Muscle of leg (tissue), 11 donors: ENCODE measurements around the gene KRT4. TPM values are rescaled to one million over a fixed set of nuclear protein-coding genes. Genes with fewer than 3 reads are reported as not detected.

ENCODE experiments used
- DNase-seq: peaks from one replicate; pipeline ENCODE4 v3.0.0; 2013
- H3K27ac ChIP-seq: one replicate; pipeline ENCODE4 v1.5.1; 2013; ENCODE audit warnings: mild to moderate bottlenecking, low read length, control low read depth
- H3K27me3 ChIP-seq: one replicate; pipeline ENCODE4 v1.6.1; 2013; ENCODE audit warnings: low read length; ENCODE audit not compliant: control insufficient read depth, insufficient read depth
- H3K36me3 ChIP-seq: one replicate; pipeline ENCODE4 v1.6.1; 2013; ENCODE audit warnings: low read length; ENCODE audit not compliant: control insufficient read depth, insufficient read depth
- H3K4me1 ChIP-seq: one replicate; pipeline ENCODE4 v1.6.1; 2013; ENCODE audit warnings: low read length; ENCODE audit not compliant: control insufficient read depth, insufficient read depth
- H3K4me3 ChIP-seq: one replicate; pipeline ENCODE4 v1.5.1; 2013; ENCODE audit warnings: low read length, control low read depth
- H3K9me3 ChIP-seq: replicated peaks from 2 replicates; pipeline ENCODE4 v1.6.1; 2013; ENCODE audit warnings: low read depth, low read length; ENCODE audit not compliant: control insufficient read depth
- WGBS: methylation state at CpG from one replicate; pipeline ENCODE4 v1.1.5; 2013; ENCODE audit warnings: missing lambda C conversion rate; ENCODE audit not compliant: insufficient coverage; 5-methylcytosine and 5-hydroxymethylcytosine counted together
- polyA plus RNA-seq, 8 donors: library from polyadenylated mRNA; unstranded; fragments of 120-200 nt; gene quantifications; one replicate each; pipeline versions ENCODE4 v1.2.1 to v1.2.3, GENCODE V29; 2013; ENCODE audit warnings: inconsistent platforms in 1 of 8, low replicate concordance in 1 of 8; ENCODE audit not compliant: insufficient read length in 8 of 8, insufficient read depth in 1 of 8
- total RNA-seq: library from RNA; stranded (reverse); fragments of 120-200 nt; gene quantifications from one replicate; pipeline ENCODE4 v1.2.4, GENCODE V29; 2013

KRT4 gene
- total and polyA plus RNA-seq, 9 donors: 0.04 to 178 (median 0.44) TPM; not detected in 1

DNA sequence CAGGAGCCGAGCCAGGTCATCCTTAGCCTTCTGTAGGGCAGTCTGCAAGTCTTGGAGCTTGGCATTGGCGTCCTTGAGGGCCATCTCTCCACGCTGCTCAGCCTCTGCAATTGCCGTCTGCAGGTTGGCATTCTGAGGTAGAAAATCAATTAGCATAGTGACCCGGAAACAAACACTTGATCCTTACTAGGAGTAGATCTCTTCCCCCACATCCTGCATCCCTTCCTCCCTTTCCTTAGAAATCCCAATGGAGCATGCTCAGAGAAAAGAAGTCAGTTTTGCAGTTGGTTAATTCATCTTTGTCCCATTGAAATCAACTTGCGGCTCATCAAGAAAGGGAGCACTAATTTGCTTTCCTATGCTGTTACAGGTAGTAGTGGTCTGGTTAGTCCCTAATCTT lies 42.8 kb downstream of the KRT4 start:
- Histone ChIP-seq H3K4me1 (no peaks in the 10 kb centered on the region), H3K27me3 (peaks cover 9% of the 10 kb centered on the region), H3K4me3 (no peak overlapping the region), H3K36me3 (no peaks in the 10 kb centered on the region), H3K9me3 (no peaks in the 10 kb centered on the region), H3K27ac (no peak overlapping the region)
- 56% methylated on average over 1 of the region's 6 CpGs for WGBS
- DNase-seq: no peak

DNA sequence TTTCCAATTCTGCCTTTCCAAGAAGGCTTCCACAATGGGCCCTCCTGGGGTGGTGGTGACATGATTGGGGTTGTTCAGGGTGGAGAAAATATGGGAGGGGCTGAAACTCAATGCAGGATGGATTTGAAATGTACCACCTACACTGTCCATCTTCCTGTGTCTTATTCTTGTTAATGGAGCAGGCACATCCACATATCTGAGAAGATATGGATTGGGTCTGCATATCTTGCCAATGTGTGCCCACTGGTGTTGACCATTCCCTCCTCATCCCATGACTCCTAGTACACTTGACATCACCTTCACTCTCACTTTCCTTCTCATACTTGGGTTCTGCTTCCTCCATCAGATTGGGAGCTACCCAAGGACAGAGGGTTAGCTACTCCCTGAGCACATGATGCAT lies 44.0 kb downstream of the KRT4 start:
- DNase-seq: no peak
- Histone ChIP-seq H3K36me3 (no peaks in the 10 kb centered on the region), H3K27ac (no peak overlapping the region), H3K4me1 (no peaks in the 10 kb centered on the region), H3K4me3 (no peak overlapping the region), H3K27me3 (peaks cover 8% of the 10 kb centered on the region), H3K9me3 (no peaks in the 10 kb centered on the region)

DNA sequence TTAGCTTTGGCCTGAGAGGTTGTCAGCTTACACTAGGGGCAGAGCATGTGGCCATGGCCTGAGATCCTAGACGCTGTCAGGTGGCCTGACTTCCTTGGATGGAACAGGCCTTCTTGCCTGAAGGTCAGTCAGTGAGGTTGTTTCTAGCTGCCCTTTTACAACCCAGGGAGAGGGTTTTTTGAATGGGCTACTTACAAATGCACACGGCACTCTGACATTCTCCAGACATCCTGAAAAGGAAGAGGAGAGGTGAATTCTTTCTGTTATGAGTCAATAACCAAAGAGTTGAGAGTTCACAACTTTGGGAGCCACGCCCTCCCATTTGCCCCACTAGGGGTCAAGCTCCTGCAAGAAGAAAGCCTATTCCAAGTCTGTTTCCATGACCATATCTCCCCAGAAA lies 44.6 kb downstream of the KRT4 start:
- WGBS: 40% methylated on average over 2 of the region's 3 CpGs
- Histone ChIP-seq H3K27me3 (peaks cover 8% of the 10 kb centered on the region), H3K4me3 (no peak overlapping the region)

GRCh38 chr12:52768479-52769200 lies 45.3 kb downstream of the KRT4 start:
- H3K4me1 ChIP-seq: no peaks in the 10 kb centered on the region
- no peak for DNase-seq
- no peaks in the 10 kb centered on the region for H3K36me3 ChIP-seq
- 82% methylated on average over 10 of the region's 10 CpGs for WGBS
- peaks cover 8% of the 10 kb centered on the region for H3K27me3 ChIP-seq
- H3K4me3 ChIP-seq: no peak overlapping the region
- no peak overlapping the region for H3K27ac ChIP-seq
- H3K9me3 ChIP-seq: no peaks in the 10 kb centered on the region

More for the DNA sequence above, 44.6 kb downstream of the KRT4 start:
- H3K9me3 ChIP-seq: no peaks in the 10 kb centered on the region
- no peak for DNase-seq
- no peaks in the 10 kb centered on the region for H3K4me1 ChIP-seq
- H3K36me3 ChIP-seq: no peaks in the 10 kb centered on the region
- H3K27ac ChIP-seq: no peak overlapping the region

DNA sequence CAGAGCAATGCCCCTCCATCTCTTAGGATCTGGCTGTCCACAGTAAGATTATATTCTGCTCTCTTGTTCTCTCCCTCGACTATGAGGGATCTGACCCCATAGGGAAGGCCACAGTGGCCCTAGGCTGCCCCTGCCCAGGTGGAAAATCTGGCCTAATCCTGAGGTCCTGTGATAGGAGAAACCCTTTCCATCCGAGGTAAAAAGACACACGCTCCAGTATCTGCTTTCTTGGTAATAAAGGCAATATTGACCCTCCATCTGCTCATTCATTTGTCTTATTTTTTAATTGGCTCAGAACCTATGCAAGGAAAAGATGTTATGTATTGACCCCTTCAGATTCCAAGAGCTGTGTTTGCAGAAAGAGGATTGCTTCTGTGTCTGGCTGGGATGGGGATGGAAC lies 46.5 kb downstream of the KRT4 start:
- no CpG with 5 or more reads among the region's 3 CpGs for WGBS
- peaks cover 5% of the 10 kb centered on the region for H3K27me3 ChIP-seq
- H3K4me3 ChIP-seq: no peak overlapping the region
- no peaks in the 10 kb centered on the region for H3K36me3 ChIP-seq
- no peaks in the 10 kb centered on the region for H3K9me3 ChIP-seq
- DNase-seq: no peak
- H3K27ac ChIP-seq: no peak overlapping the region
- H3K4me1 ChIP-seq: no peaks in the 10 kb centered on the region

GRCh38 chr12:52767020-52767379 lies 46.9 kb downstream of the KRT4 start:
- H3K36me3 ChIP-seq: no peaks in the 10 kb centered on the region

DNA sequence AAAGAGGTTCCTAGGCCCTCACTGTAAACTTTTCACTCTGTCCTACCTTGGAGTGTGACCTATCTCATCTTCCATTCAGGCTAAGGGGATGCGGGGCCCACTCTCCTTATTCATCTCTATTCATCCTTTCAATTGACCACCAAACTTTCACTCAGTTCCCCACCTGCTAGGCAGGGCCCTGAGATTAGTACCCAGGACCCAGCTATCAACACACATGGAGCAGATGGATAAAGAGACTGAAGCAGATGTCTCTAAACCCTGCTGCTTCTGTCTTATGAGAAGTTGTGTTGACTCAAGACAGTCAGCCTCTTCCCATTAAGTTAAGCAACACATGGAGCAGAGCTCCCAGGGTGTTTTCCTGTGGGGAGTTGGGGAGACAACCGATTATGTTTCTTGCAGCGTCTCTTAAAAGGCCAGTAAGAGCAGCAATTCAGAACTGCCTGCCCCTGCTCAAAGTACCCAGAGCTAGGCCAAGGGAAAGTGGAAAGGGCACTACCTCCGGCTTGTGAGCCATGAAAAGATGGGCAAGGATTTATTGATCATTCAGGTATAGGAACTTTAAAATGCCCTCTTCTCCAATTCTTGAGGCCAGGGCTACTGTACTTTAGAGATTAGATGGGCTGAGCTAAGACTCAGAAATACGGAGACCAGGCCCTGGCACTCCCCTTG lies 47.4 kb downstream of the KRT4 start:
- DNase-seq: no peak
- Histone ChIP-seq H3K4me1 (no peaks in the 10 kb centered on the region), H3K4me3 (no peak overlapping the region), H3K27me3 (peaks cover 5% of the 10 kb centered on the region), H3K9me3 (peaks cover 2% of the 10 kb centered on the region), H3K27ac (no peak overlapping the region), H3K36me3 (no peaks in the 10 kb centered on the region)
- 74% methylated on average over 3 of the region's 5 CpGs for WGBS

More at GRCh38 chr12:52767020-52767379, 46.9 kb downstream of the KRT4 start:
- DNase-seq: no peak
- Histone ChIP-seq H3K4me3 (no peak overlapping the region), H3K27me3 (peaks cover 5% of the 10 kb centered on the region), H3K9me3 (peaks cover 2% of the 10 kb centered on the region), H3K4me1 (no peaks in the 10 kb centered on the region), H3K27ac (no peak overlapping the region)
- no CpG with 5 or more reads among the region's 1 CpG for WGBS

DNA sequence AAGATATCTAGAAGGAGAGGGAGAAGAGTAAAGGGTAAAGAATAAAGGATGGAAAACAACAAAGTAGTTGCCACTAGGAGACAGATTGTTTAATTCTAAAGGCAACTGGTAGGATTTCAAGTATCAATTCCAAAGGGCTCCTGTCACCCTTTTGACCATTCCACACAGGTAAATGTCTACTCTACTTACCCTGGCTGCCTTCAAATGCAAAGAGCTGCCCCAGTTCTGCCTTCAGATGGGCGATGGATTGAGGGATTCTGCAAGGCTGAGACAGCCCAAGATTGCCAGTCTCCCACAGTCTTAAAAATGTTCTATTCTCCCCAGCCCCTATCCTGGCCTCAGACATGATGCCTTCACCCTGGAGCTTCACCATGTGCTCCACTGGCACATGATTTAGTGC lies 48.2 kb downstream of the KRT4 start:
- Histone ChIP-seq H3K27ac (no peak overlapping the region), H3K27me3 (peaks cover 5% of the 10 kb centered on the region), H3K36me3 (no peaks in the 10 kb centered on the region), H3K4me1 (no peaks in the 10 kb centered on the region), H3K9me3 (peaks cover 4% of the 10 kb centered on the region), H3K4me3 (no peak overlapping the region)
- no CpG with 5 or more reads among the region's 1 CpG for WGBS
- DNase-seq: no peak

GRCh38 chr12:52763991-52764390 lies 49.9 kb downstream of the KRT4 start:
- DNase-seq: no peak
- peaks cover 10% of the 10 kb centered on the region for H3K9me3 ChIP-seq
- no peak overlapping the region for H3K27ac ChIP-seq
- WGBS: no CpG with 5 or more reads among the region's 2 CpGs
- peaks cover 3% of the 10 kb centered on the region for H3K27me3 ChIP-seq
- H3K4me3 ChIP-seq: no peak overlapping the region
- no peaks in the 10 kb centered on the region for H3K36me3 ChIP-seq
- H3K4me1 ChIP-seq: no peaks in the 10 kb centered on the region

DNA sequence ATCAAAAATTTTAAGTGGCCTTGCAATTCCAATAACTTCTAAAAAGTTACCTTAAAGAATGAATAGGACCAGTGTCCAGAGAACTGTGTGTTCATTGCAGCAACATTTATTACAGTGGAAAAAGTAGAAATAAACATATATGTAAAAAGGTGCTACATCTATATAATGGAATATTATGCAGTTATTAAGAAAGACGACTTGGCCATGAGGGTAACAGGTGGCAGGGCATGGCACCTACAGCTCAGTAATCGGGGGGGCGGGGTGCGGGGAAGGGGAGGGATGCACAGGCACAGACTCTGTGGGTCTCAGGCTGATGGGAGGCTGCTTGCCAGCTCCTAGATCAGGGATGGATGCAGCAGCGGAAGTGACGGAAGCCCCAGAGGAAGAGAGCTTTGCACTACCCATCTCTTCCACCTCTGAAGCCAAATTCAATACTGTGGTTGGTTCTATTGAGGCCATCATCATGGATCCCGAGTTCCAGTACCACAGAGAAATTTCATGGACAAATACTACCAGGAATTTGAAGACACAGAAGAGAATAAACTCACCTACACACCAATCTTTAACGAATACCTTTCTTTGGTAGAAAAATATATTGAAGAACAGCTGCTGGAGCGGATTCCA lies 50.8 kb downstream of the KRT4 start:
- no peak overlapping the region for H3K27ac ChIP-seq
- DNase-seq: no peak
- H3K9me3 ChIP-seq: peaks cover 10% of the 10 kb centered on the region
- H3K4me3 ChIP-seq: no peak overlapping the region
- WGBS: no CpG with 5 or more reads among the region's 9 CpGs
- H3K27me3 ChIP-seq: peaks cover 3% of the 10 kb centered on the region
- H3K4me1 ChIP-seq: no peaks in the 10 kb centered on the region
- no peaks in the 10 kb centered on the region for H3K36me3 ChIP-seq
